Measurements from ENCODE around the gene SLIT3.

The SLIT3 gene

GRCh38 chr5:169085212-169085611, 215.7 kb downstream of the SLIT3 start:
- DNase-seq (ENCODE audit: low spot score) (no peak), FAIRE-seq (no peak)

- FAIRE-seq: no peak
These were observed 216.2 kb downstream of the SLIT3 start for GRCh38 chr5:169084775-169085174.

GRCh38 chr5:169083394-169084018, 217.4 kb downstream of the SLIT3 start:
- FAIRE-seq: no peak
- no peak for DNase-seq (ENCODE audit: low spot score)

More at GRCh38 chr5:169084775-169085174, 216.2 kb downstream of the SLIT3 start:
- DNase-seq (ENCODE audit: low spot score): no peak

GRCh38 chr5:169081000-169081724, 219.8 kb downstream of the SLIT3 start:
- DNase-seq (ENCODE audit: low spot score) (no peak), FAIRE-seq (no peak)

- DNase-seq (ENCODE audit: low spot score): no peak
- FAIRE-seq: no peak
These were observed 220.5 kb downstream of the SLIT3 start for GRCh38 chr5:169080448-169080911.

GRCh38 chr5:169079697-169080096, 221.2 kb downstream of the SLIT3 start:
- FAIRE-seq (no peak), DNase-seq (ENCODE audit: low spot score) (no peak)

GRCh38 chr5:169074839-169075238, 226.1 kb downstream of the SLIT3 start:
- no peak for DNase-seq (ENCODE audit: low spot score)
- no peak for FAIRE-seq

GRCh38 chr5:169072233-169072632, 228.7 kb downstream of the SLIT3 start:
- FAIRE-seq (no peak), DNase-seq (ENCODE audit: low spot score) (no peak)

- FAIRE-seq (no peak), DNase-seq (ENCODE audit: low spot score) (no peak)
These were observed 230.5 kb downstream of the SLIT3 start for GRCh38 chr5:169070413-169070812.

GRCh38 chr5:169067751-169068173, 233.2 kb downstream of the SLIT3 start:
- FAIRE-seq (no peak), DNase-seq (ENCODE audit: low spot score) (no peak)

GRCh38 chr5:169065400-169065799, 235.5 kb downstream of the SLIT3 start:
- FAIRE-seq (no peak), DNase-seq (ENCODE audit: low spot score) (peak; percentile 42)

GRCh38 chr5:169064093-169064492, 236.8 kb downstream of the SLIT3 start:
- DNase-seq (ENCODE audit: low spot score) (peak; percentile 52), FAIRE-seq (no peak)

- no peak for FAIRE-seq
These were observed 237.5 kb downstream of the SLIT3 start for GRCh38 chr5:169063316-169063953.

GRCh38 chr5:169062690-169063089, 238.2 kb downstream of the SLIT3 start:
- FAIRE-seq: no peak
- DNase-seq (ENCODE audit: low spot score): no peak

More at GRCh38 chr5:169063316-169063953, 237.5 kb downstream of the SLIT3 start:
- DNase-seq (ENCODE audit: low spot score): no peak

- DNase-seq (ENCODE audit: low spot score): no peak
- no peak for FAIRE-seq
These were observed 246.4 kb downstream of the SLIT3 start for GRCh38 chr5:169054506-169054905.

GRCh38 chr5:169052207-169052606, 248.7 kb downstream of the SLIT3 start:
- no peak for DNase-seq (ENCODE audit: low spot score)
- FAIRE-seq: no peak

- no peak for FAIRE-seq
These were observed 249.6 kb downstream of the SLIT3 start for GRCh38 chr5:169051351-169051750.

GRCh38 chr5:169050636-169051035, 250.3 kb downstream of the SLIT3 start:
- no peak for DNase-seq (ENCODE audit: low spot score)
- no peak for FAIRE-seq

More at GRCh38 chr5:169051351-169051750, 249.6 kb downstream of the SLIT3 start:
- DNase-seq (ENCODE audit: low spot score): no peak

- FAIRE-seq: no peak
- peak; percentile 27 for DNase-seq (ENCODE audit: low spot score)
These were observed 250.8 kb downstream of the SLIT3 start for GRCh38 chr5:169050146-169050571.

GRCh38 chr5:169049712-169050111, 251.2 kb downstream of the SLIT3 start:
- DNase-seq (ENCODE audit: low spot score) (no peak), FAIRE-seq (no peak)

- FAIRE-seq: no peak
- DNase-seq (ENCODE audit: low spot score): no peak
These were observed 252.5 kb downstream of the SLIT3 start for GRCh38 chr5:169048181-169049125.
